WTC11 (cell line): ENCODE data around the gene ZNF503.

ENCODE experiments used
- ESRRA ChIP-seq: sonication (generic); formaldehyde crosslinking; IDR thresholded peaks from 2 replicates; pipeline ENCODE4 v1.8.1; 2022; ENCODE audit warnings: mild to moderate bottlenecking, missing genetic modification reagents, borderline replicate concordance
- IRF2 ChIP-seq: sonication (generic); formaldehyde crosslinking; IDR thresholded peaks from 2 replicates; pipeline ENCODE4 v1.8.0; 2022; ENCODE audit warnings: low read depth, missing genetic modification reagents, borderline replicate concordance
- ZNF423 ChIP-seq: fragments of 250-450 bp; sonication (Bioruptor Pico); IDR thresholded peaks from 2 replicates; pipeline ENCODE4 v2.1.2; 2022; ENCODE audit warnings: mild to moderate bottlenecking, moderate library complexity
- TF ChIP-seq, protein P1 (sequence below): sonication (generic); formaldehyde crosslinking; IDR thresholded peaks from 2 replicates; pipeline ENCODE4 v1.8.0; 2022; ENCODE audit warnings: mild to moderate bottlenecking, missing genetic modification reagents
- TF ChIP-seq, protein P2 (sequence below): fragments of 200-600 bp; IDR thresholded peaks from 2 replicates; pipeline ENCODE4 v1.8.0; 2022; ENCODE audit warnings: antibody characterized with exemption

DNA sequence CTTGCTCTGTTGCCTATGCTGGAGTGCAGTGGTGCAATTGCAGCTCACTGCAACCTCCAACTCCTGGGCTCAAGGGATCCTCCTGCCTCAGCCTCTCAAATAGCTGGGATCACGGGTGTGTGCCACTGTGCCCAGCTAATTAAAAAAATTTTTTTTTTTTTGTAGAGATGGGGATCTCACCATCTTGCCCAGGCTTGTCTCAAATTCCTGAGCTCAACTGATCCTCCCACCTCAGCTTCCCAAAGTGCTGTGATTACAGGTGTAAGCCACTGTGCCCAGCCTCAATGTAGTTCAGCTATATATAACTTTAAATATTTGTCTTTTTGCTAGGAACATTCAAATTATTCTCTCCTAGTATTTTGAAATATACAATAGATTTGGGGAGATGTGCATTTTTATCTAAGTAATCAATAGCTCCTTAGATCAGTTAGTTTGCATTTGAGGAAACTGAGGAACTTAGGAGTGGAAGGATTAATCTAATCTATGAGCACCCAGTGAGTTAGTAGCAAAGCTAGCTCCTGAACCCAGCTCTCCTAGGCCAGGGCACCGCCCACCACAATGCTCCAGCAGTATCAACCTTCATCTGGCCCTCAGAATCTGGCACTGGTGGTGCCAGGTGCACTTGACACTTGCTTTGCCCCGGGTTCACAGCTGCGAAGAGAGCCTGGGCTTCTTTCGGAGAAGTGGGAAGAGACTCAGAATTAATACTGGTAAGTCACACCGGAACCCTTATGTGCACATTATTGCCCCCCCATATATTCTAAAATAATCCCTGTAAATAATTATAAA lies 23.9 kb upstream of the ZNF503 start:
- TF ChIP-seq IRF2 (CRISPR knock-in tag) (no peak), ESRRA (CRISPR knock-in tag) (no peak), ZNF423 (no peak)
- TF ChIP-seq, protein P1, sequence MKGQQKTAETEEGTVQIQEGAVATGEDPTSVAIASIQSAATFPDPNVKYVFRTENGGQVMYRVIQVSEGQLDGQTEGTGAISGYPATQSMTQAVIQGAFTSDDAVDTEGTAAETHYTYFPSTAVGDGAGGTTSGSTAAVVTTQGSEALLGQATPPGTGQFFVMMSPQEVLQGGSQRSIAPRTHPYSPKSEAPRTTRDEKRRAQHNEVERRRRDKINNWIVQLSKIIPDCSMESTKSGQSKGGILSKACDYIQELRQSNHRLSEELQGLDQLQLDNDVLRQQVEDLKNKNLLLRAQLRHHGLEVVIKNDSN (CRISPR knock-in tag): no peak
- TF ChIP-seq, protein P2, sequence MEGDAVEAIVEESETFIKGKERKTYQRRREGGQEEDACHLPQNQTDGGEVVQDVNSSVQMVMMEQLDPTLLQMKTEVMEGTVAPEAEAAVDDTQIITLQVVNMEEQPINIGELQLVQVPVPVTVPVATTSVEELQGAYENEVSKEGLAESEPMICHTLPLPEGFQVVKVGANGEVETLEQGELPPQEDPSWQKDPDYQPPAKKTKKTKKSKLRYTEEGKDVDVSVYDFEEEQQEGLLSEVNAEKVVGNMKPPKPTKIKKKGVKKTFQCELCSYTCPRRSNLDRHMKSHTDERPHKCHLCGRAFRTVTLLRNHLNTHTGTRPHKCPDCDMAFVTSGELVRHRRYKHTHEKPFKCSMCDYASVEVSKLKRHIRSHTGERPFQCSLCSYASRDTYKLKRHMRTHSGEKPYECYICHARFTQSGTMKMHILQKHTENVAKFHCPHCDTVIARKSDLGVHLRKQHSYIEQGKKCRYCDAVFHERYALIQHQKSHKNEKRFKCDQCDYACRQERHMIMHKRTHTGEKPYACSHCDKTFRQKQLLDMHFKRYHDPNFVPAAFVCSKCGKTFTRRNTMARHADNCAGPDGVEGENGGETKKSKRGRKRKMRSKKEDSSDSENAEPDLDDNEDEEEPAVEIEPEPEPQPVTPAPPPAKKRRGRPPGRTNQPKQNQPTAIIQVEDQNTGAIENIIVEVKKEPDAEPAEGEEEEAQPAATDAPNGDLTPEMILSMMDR: no peak
